Measurements from ENCODE around the gene CRMP1. TPM values are rescaled to one million over a fixed set of nuclear protein-coding genes. Genes with fewer than 3 reads are reported as not detected.

The CRMP1 gene
- total RNA-seq, 6 donors from 2014 or later: 0.89 to 5.7 (median 2.0) TPM

- Histone ChIP-seq H3K27me3 (no peaks in the 10 kb centered on the region), H3K9me3 (no peaks in the 10 kb centered on the region), H3K27ac (no peak overlapping the region), H3K36me3 (no peaks in the 10 kb centered on the region), H3K4me3 (no peak overlapping the region), H3K4me1 (no peaks in the 10 kb centered on the region)
- DNase-seq (no peak), ATAC-seq (ENCODE audit: low FRiP score in 2 of 2) (no peak)
- 73 to 81% methylated on average over 4 of the region's 4 CpGs for WGBS, 2 donors
- TF ChIP-seq, protein P1, sequence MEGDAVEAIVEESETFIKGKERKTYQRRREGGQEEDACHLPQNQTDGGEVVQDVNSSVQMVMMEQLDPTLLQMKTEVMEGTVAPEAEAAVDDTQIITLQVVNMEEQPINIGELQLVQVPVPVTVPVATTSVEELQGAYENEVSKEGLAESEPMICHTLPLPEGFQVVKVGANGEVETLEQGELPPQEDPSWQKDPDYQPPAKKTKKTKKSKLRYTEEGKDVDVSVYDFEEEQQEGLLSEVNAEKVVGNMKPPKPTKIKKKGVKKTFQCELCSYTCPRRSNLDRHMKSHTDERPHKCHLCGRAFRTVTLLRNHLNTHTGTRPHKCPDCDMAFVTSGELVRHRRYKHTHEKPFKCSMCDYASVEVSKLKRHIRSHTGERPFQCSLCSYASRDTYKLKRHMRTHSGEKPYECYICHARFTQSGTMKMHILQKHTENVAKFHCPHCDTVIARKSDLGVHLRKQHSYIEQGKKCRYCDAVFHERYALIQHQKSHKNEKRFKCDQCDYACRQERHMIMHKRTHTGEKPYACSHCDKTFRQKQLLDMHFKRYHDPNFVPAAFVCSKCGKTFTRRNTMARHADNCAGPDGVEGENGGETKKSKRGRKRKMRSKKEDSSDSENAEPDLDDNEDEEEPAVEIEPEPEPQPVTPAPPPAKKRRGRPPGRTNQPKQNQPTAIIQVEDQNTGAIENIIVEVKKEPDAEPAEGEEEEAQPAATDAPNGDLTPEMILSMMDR (IDR thresholded peaks at IDR 0.05): no peak
- TF ChIP-seq EP300 (IDR thresholded peaks at IDR 0.05): no peak
- no peak for TF ChIP-seq POLR2A (IDR thresholded peaks at IDR 0.05)
- no peak for TF ChIP-seq POLR2AphosphoS5 (IDR thresholded peaks at IDR 0.05)
Measured at GRCh38 chr4:5851637-5852301, 41.1 kb downstream of the CRMP1 start.

DNA sequence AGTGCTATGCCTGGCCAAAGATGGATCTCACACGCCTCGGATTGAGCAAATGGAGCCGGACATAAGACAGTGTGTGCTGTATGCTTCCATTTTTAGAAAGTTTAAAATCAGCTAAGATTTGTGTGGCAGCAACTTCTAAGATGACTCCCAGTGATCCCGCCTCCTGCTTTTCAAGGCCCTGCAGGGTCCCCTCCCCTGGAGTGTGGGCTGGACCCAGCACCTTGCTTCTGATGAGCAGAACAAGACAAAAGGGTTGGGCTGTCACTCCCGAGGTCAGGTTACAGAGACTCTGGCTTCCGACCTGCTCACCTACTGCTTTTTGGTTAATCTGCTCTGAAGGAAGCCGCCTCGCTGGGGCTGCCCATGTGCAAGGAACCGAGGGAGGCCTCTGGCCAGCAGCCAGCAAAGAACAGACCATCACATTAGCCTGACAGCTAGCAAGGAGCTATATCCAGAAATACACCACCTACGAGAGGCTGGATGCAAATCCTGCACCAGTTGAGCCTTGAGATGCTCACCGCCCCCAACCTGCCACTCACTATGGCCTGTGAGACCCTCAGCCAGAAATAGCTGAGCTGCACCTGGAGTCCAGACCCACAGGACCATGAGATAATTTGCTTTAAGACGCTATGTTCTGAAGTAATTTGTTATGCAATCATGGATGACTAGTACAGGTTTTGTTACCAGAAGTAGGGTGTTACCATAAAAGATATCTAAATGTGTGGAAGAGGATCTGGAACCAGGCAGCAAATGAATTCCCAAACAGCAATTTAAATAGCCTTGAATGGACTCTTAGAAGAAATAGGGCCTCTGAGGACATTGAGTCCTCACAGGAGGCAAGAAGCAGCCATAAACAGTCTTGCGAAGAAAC is 47.6 kb downstream of the CRMP1 start:
- DNase-seq (no peak), ATAC-seq (ENCODE audit: low FRiP score in 2 of 2) (peak; percentile 19 to 20)
- Histone ChIP-seq H3K27ac (no peak overlapping the region), H3K4me3 (no peak overlapping the region), H3K36me3 (no peaks in the 10 kb centered on the region), H3K4me1 (peaks cover 0 to 14% (median 12%) of the 10 kb centered on the region in 4 donors), H3K27me3 (no peaks in the 10 kb centered on the region), H3K9me3 (no peaks in the 10 kb centered on the region)
- WGBS, 2 donors: 53 to 66% methylated on average over 11 to 13 of the region's 13 CpGs
- TF ChIP-seq POLR2AphosphoS5 (IDR thresholded peaks at IDR 0.05): no peak
- TF ChIP-seq, protein P1 (IDR thresholded peaks at IDR 0.05): no peak
- no peak for TF ChIP-seq EP300 (IDR thresholded peaks at IDR 0.05)
- no peak for TF ChIP-seq POLR2A (IDR thresholded peaks at IDR 0.05)

GRCh38 chr4:5843573-5844530 is 49.0 kb downstream of the CRMP1 start:
- WGBS, 2 donors: 56 to 66% methylated on average over 17 to 18 of the region's 18 CpGs
- TF ChIP-seq, protein P1 (IDR thresholded peaks at IDR 0.05): no peak
- TF ChIP-seq EP300 (IDR thresholded peaks at IDR 0.05) (no peak), POLR2A (IDR thresholded peaks at IDR 0.05) (no peak), POLR2AphosphoS5 (IDR thresholded peaks at IDR 0.05) (no peak)
- H3K9me3 ChIP-seq: no peaks in the 10 kb centered on the region
- ATAC-seq (ENCODE audit: low FRiP score in 2 of 2) (no peak), DNase-seq (no peak)
- peaks cover 5 to 18% (median 14%) of the 10 kb centered on the region in 4 donors for H3K4me1 ChIP-seq
- H3K27ac ChIP-seq: peak overlapping the region in 1 of 4 donors; percentile 57
- no peak overlapping the region for H3K4me3 ChIP-seq
- H3K36me3 ChIP-seq: no peaks in the 10 kb centered on the region
- H3K27me3 ChIP-seq: no peaks in the 10 kb centered on the region

DNA sequence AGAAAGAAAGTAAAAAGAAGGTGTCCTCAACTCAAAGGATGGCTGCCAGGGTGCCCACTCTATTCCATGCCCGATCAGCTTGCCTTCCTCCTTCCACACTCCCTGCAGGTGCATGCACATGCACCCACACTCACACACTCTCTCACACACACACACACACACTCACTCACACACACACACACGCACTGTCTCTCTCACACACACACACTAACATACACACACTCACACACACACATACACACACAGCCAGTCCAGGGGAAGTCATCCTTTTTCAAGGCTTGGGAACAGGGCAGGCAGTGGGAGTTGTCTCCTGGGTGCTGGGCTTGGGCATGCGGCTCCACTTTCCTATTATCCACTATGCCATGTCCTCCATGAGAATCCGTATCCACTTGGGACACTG is 50.4 kb downstream of the CRMP1 start:
- no peak overlapping the region for H3K27ac ChIP-seq
- ATAC-seq (ENCODE audit: low FRiP score in 2 of 2) (no peak), DNase-seq (no peak)
- H3K9me3 ChIP-seq: no peaks in the 10 kb centered on the region
- no peaks in the 10 kb centered on the region for H3K36me3 ChIP-seq
- 84 to 88% methylated on average over 3 to 4 of the region's 4 CpGs for WGBS, 2 donors
- H3K27me3 ChIP-seq: no peaks in the 10 kb centered on the region
- peaks cover 5 to 18% (median 14%) of the 10 kb centered on the region in 4 donors for H3K4me1 ChIP-seq
- TF ChIP-seq, protein P1 (IDR thresholded peaks at IDR 0.05): no peak
- no peak for TF ChIP-seq POLR2A (IDR thresholded peaks at IDR 0.05)
- no peak for TF ChIP-seq EP300 (IDR thresholded peaks at IDR 0.05)
- TF ChIP-seq POLR2AphosphoS5 (IDR thresholded peaks at IDR 0.05): no peak
- H3K4me3 ChIP-seq: no peak overlapping the region

All from upper lobe of left lung (tissue), 6 donors.